C4-2B (cell line): Measurements from ENCODE around the gene SLC40A1.

Experiments used
- CTCF ChIP-seq: fragments of 450-650 bp; conservative IDR thresholded peaks from 2 replicates; pipeline ENCODE4 v1.5.1; 2017; ENCODE audit warnings: mild to moderate bottlenecking
- ZFX ChIP-seq: fragments of 450-650 bp; IDR thresholded peaks from 2 replicates; pipeline ENCODE4 v1.6.1; 2017

- no peak for TF ChIP-seq CTCF
- no peak for TF ChIP-seq ZFX
These were observed 27.6 kb downstream of the SLC40A1 start for GRCh38 chr2:189552991-189553404.
